SK-N-SH (cell line): ENCODE data around the gene HECW1.

ENCODE experiments used
- IRF3 ChIP-seq: fragments of 150-350 bp; IDR thresholded peaks from 2 replicates; pipeline ENCODE4 v1.6.1; 2016; ENCODE audit warnings: mild to moderate bottlenecking, low read depth, low read length
- MXI1 ChIP-seq: IDR thresholded peaks from 2 replicates; pipeline ENCODE4 v1.6.1; 2012; ENCODE audit warnings: mild to moderate bottlenecking, low read depth, low read length, improper control_type of control experiment
- NFIC ChIP-seq: IDR thresholded peaks from 2 replicates; pipeline ENCODE4 v1.4.0; 2012; ENCODE audit warnings: borderline replicate concordance
- POLR2AphosphoS5 ChIP-seq: IDR thresholded peaks from 2 replicates; pipeline ENCODE4 v1.6.1; 2012; ENCODE audit warnings: low read depth, low read length
- RCOR1 ChIP-seq: fragments of 150-350 bp; IDR thresholded peaks from 2 replicates; pipeline ENCODE4 v1.6.1; 2017; ENCODE audit warnings: antibody characterized with exemption, low read length
- RXRA ChIP-seq: IDR thresholded peaks from 2 replicates; pipeline ENCODE4 v1.4.0; 2012; ENCODE audit warnings: low read depth, mild to moderate bottlenecking, borderline replicate concordance
- TAF1 ChIP-seq: IDR thresholded peaks from 2 replicates; pipeline ENCODE4 v1.6.1; 2012; ENCODE audit warnings: low read depth, mild to moderate bottlenecking, low read length, moderate library complexity, borderline replicate concordance
- TCF12 ChIP-seq: IDR thresholded peaks from 2 replicates; pipeline ENCODE4 v1.4.0; 2012
- TF ChIP-seq, protein P1 (sequence below): fragments of 200-600 bp; sonication (generic); IDR thresholded peaks from 2 replicates; pipeline ENCODE4 v1.6.1; 2017; ENCODE audit warnings: antibody characterized with exemption, mild to moderate bottlenecking, moderate library complexity
- TF ChIP-seq, protein P2 (sequence below): IDR thresholded peaks from 2 replicates; pipeline ENCODE4 v1.4.0; 2012; ENCODE audit warnings: low read depth

DNA sequence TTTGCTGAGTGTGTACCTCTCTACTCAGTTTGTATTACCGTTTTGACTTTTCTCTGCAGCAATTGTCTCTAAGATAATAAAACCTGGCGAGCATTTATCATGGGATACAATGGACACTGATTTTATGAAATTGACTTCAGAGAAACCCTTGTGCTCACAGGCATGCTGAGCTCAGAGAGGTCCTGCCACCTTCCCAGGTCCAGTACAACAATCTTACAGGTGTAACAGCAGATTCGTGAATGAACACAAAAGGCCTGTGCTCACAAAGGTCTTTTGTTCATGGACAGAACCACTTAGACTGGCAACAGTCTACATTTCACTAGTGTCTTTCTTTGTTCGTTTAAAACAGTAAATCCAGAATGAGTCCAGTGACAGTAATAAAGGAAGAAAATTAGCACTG lies 43.2 kb downstream of the HECW1 start:
- TF ChIP-seq IRF3 (no peak), POLR2AphosphoS5 (no peak), RCOR1 (no peak), NFIC (no peak), TCF12 (no peak), MXI1 (no peak), TAF1 (no peak), RXRA (no peak)
- TF ChIP-seq, protein P1, sequence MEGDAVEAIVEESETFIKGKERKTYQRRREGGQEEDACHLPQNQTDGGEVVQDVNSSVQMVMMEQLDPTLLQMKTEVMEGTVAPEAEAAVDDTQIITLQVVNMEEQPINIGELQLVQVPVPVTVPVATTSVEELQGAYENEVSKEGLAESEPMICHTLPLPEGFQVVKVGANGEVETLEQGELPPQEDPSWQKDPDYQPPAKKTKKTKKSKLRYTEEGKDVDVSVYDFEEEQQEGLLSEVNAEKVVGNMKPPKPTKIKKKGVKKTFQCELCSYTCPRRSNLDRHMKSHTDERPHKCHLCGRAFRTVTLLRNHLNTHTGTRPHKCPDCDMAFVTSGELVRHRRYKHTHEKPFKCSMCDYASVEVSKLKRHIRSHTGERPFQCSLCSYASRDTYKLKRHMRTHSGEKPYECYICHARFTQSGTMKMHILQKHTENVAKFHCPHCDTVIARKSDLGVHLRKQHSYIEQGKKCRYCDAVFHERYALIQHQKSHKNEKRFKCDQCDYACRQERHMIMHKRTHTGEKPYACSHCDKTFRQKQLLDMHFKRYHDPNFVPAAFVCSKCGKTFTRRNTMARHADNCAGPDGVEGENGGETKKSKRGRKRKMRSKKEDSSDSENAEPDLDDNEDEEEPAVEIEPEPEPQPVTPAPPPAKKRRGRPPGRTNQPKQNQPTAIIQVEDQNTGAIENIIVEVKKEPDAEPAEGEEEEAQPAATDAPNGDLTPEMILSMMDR, result no peak
- TF ChIP-seq, protein P2, sequence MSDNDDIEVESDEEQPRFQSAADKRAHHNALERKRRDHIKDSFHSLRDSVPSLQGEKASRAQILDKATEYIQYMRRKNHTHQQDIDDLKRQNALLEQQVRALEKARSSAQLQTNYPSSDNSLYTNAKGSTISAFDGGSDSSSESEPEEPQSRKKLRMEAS, result no peak
